Astrocyte of the cerebellum (primary cell): ENCODE results near the gene CSNK1A1.
A peak's percentile ranks its signal among the peaks of the same experiment; 100 is the strongest.
"Not testable (repeated sequence)": the region's sequence is repeated elsewhere in the genome, so short reads cannot be mapped to it uniquely, and the experiment has no call there.

Source experiments
- DNase-seq: peaks from one replicate; pipeline ENCODE4 v3.0.0-alpha.2; 2011; ENCODE audit warnings: low read depth
- H3K4me3 ChIP-seq: 2 replicates; pipeline ENCODE4 v1.5.1; 2011; ENCODE audit warnings: mild to moderate bottlenecking, low read depth, low read length, moderate library complexity
- CTCF ChIP-seq: IDR thresholded peaks from 2 replicates; pipeline ENCODE4 v1.5.1; 2012; ENCODE audit warnings: low read length, low read depth, moderate library complexity, mild to moderate bottlenecking; ENCODE audit errors: missing control alignments
- in situ Hi-C: cut with HindIII; loops from 2 replicates; pipeline ENCODE4 v1.10.0; 2017; ENCODE audit warnings: low sequenced_read_pairs

CSNK1A1 gene

GRCh38 chr5:149575131-149575530, 23.9 kb upstream of the CSNK1A1 start:
- in situ Hi-C loops, result no loop called here
- H3K4me3 ChIP-seq, result no peak overlapping the region
- TF ChIP-seq CTCF, result no peak
- no peak for DNase-seq

- no peak for TF ChIP-seq CTCF
- no peak overlapping the region for H3K4me3 ChIP-seq
- in situ Hi-C loops, result no loop called here
- no peak for DNase-seq
These were observed 21.5 kb upstream of the CSNK1A1 start for GRCh38 chr5:149572576-149573231.

- H3K4me3 ChIP-seq, result no peak overlapping the region
- no peak for DNase-seq
- no peak for TF ChIP-seq CTCF
- in situ Hi-C loops, result no loop called here
These were observed 20.9 kb upstream of the CSNK1A1 start for GRCh38 chr5:149572170-149572569.

- in situ Hi-C loops, result no loop called here
- no peak for DNase-seq
- no peak for TF ChIP-seq CTCF
- H3K4me3 ChIP-seq, result no peak overlapping the region
These were observed 16.0 kb upstream of the CSNK1A1 start for GRCh38 chr5:149567226-149567625.

- TF ChIP-seq CTCF, result peak; percentile 34
- DNase-seq, result peak; percentile 78
- in situ Hi-C loops, H3K4me3 ChIP-seq: not testable (repeated sequence)
These were observed 13.4 kb upstream of the CSNK1A1 start for GRCh38 chr5:149564542-149565140.

GRCh38 chr5:149563466-149563865, 12.2 kb upstream of the CSNK1A1 start:
- no peak for DNase-seq
- TF ChIP-seq CTCF, result no peak
- H3K4me3 ChIP-seq, result no peak overlapping the region
- in situ Hi-C loops, result no loop called here
